HepG2 (cell line): ENCODE data around the gene FAM131C. TPM values are rescaled to one million over a fixed set of nuclear protein-coding genes. Genes with fewer than 3 reads are reported as not detected.
A peak's percentile ranks its signal among the peaks of the same experiment; 100 is the strongest.

ENCODE experiments used
- ATF7-NPFF ChIP-seq: sonication (generic); formaldehyde crosslinking; IDR thresholded peaks from 2 replicates; pipeline ENCODE4 v1.8.1; 2023; ENCODE audit warnings: mild to moderate bottlenecking, low read depth, missing genetic modification reagents, moderate library complexity
- RCOR2 ChIP-seq: IDR thresholded peaks from 2 replicates; pipeline ENCODE4 v1.6.1; 2016; ENCODE audit warnings: missing biosample characterization, missing genetic modification reagents
- SMAD3 ChIP-seq: sonication (generic); formaldehyde crosslinking; IDR thresholded peaks from 2 replicates; pipeline ENCODE4 v1.4.0; 2020; ENCODE audit warnings: missing genetic modification reagents
- ZNF224 ChIP-seq: sonication (generic); formaldehyde crosslinking; IDR thresholded peaks from 2 replicates; pipeline ENCODE4 v1.5.0; 2020; ENCODE audit warnings: mild to moderate bottlenecking, missing genetic modification reagents
- ZNF234 ChIP-seq: sonication (generic); formaldehyde crosslinking; conservative IDR thresholded peaks from 2 replicates; pipeline ENCODE4 v1.5.1; 2020; ENCODE audit warnings: mild to moderate bottlenecking, missing genetic modification reagents
- polyA plus RNA-seq, 8 experiments: library from polyadenylated mRNA; depleted of rRNA in 3 of 8; stranded (reverse) in 7 of 8; unstranded in 1 of 8; fragments of >200 nt; fragmentation: Illumina TruSeq in 4 of 8; extraction: Trizol in 4 of 8; gene quantifications; 2 replicates each; pipeline versions ENCODE4 v1.2.1 to v1.2.3, GENCODE V29; 2011 to 2016; ENCODE audit warnings: low read depth in 4 of 8, missing spikeins in 1 of 8, mixed read lengths in 1 of 8; ENCODE audit not compliant: insufficient read depth in 1 of 8
- total RNA-seq, 5 experiments: library from RNA; depleted of rRNA; stranded (reverse); fragments of >200 nt; fragmentation: Illumina TruSeq; extraction: Trizol; gene quantifications; 2 replicates each; pipeline ENCODE4 v1.2.3, GENCODE V29; 2016; ENCODE audit warnings: low read depth in 1 of 5
- TF ChIP-seq, protein P1 (sequence below): sonication (generic); formaldehyde crosslinking; IDR thresholded peaks from 2 replicates; pipeline ENCODE4 v1.5.0; 2020; ENCODE audit warnings: mild to moderate bottlenecking, missing genetic modification reagents, borderline replicate concordance
- TF ChIP-seq, protein P2 (sequence below): sonication (generic); formaldehyde crosslinking; IDR thresholded peaks from 2 replicates; pipeline ENCODE4 v1.4.0; 2020; ENCODE audit warnings: missing genetic modification reagents, borderline replicate concordance
- TF ChIP-seq, protein P3 (sequence below): sonication (generic); formaldehyde crosslinking; IDR thresholded peaks from 2 replicates; pipeline ENCODE4 v1.5.0; 2020; ENCODE audit warnings: mild to moderate bottlenecking, missing genetic modification reagents, borderline replicate concordance
- TF ChIP-seq, protein P4 (sequence below): sonication (generic); formaldehyde crosslinking; IDR thresholded peaks from 2 replicates; pipeline ENCODE4 v1.4.0; 2020; ENCODE audit warnings: missing genetic modification reagents

FAM131C gene
- total and polyA plus RNA-seq, 2 of the 13 experiments (the other 11 are each of a cell fraction or from before 2014, with no cell fraction given) = 0.07 TPM; not detected in 1

DNA sequence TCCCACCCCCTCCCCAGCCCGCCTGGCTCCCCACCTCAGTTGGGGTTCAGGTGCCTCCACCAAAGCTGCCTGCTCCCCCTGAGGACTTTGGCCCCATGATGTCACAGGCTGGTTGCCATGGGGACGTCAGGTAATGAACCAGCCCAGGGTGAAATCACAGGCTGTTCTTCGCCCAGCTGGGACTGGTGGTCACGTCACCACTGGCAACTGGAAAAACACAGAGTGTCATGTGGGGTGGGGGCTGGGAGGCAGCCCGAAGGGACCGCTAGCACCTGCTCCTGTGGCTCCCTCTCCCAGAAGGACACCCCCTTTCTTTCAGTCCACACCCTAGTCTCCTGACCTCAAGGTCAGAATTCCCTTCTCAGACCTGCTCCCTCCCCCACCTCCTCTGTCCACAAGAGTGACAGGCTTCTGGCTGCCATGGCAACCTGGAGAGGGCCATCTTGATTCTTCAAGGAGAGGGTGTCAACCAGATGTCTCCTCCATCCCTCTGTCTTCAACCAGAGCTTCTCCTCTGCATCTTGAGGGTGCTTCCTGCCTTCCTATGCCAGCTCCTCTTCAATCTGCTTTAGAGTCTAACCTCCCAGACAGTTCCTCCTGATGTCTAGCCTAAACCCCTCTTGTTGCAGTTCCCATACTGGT lies 6.2 kb downstream of the FAM131C start (continued):
- TF ChIP-seq, protein P1, sequence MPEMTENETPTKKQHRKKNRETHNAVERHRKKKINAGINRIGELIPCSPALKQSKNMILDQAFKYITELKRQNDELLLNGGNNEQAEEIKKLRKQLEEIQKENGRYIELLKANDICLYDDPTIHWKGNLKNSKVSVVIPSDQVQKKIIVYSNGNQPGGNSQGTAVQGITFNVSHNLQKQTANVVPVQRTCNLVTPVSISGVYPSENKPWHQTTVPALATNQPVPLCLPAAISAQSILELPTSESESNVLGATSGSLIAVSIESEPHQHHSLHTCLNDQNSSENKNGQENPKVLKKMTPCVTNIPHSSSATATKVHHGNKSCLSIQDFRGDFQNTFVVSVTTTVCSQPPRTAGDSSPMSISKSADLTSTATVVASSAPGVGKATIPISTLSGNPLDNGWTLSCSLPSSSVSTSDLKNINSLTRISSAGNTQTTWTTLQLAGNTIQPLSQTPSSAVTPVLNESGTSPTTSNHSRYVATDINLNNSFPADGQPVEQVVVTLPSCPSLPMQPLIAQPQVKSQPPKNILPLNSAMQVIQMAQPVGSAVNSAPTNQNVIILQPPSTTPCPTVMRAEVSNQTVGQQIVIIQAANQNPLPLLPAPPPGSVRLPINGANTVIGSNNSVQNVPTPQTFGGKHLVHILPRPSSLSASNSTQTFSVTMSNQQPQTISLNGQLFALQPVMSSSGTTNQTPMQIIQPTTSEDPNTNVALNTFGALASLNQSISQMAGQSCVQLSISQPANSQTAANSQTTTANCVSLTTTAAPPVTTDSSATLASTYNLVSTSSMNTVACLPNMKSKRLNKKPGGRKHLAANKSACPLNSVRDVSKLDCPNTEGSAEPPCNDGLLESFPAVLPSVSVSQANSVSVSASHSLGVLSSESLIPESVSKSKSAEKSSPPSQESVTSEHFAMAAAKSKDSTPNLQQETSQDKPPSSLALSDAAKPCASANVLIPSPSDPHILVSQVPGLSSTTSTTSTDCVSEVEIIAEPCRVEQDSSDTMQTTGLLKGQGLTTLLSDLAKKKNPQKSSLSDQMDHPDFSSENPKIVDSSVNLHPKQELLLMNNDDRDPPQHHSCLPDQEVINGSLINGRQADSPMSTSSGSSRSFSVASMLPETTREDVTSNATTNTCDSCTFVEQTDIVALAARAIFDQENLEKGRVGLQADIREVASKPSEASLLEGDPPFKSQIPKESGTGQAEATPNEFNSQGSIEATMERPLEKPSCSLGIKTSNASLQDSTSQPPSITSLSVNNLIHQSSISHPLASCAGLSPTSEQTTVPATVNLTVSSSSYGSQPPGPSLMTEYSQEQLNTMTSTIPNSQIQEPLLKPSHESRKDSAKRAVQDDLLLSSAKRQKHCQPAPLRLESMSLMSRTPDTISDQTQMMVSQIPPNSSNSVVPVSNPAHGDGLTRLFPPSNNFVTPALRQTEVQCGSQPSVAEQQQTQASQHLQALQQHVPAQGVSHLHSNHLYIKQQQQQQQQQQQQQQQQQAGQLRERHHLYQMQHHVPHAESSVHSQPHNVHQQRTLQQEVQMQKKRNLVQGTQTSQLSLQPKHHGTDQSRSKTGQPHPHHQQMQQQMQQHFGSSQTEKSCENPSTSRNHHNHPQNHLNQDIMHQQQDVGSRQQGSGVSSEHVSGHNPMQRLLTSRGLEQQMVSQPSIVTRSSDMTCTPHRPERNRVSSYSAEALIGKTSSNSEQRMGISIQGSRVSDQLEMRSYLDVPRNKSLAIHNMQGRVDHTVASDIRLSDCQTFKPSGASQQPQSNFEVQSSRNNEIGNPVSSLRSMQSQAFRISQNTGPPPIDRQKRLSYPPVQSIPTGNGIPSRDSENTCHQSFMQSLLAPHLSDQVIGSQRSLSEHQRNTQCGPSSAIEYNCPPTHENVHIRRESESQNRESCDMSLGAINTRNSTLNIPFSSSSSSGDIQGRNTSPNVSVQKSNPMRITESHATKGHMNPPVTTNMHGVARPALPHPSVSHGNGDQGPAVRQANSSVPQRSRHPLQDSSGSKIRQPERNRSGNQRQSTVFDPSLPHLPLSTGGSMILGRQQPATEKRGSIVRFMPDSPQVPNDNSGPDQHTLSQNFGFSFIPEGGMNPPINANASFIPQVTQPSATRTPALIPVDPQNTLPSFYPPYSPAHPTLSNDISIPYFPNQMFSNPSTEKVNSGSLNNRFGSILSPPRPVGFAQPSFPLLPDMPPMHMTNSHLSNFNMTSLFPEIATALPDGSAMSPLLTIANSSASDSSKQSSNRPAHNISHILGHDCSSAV (CRISPR knock-in tag) = no peak
- TF ChIP-seq ZNF234 (CRISPR knock-in tag) (no peak), SMAD3 (CRISPR knock-in tag) (no peak), ATF7-NPFF (CRISPR knock-in tag) (no peak), ZNF224 (CRISPR knock-in tag) (no peak), RCOR2 (peak; percentile 26; the same call in 1 of the 2 replicates)
- TF ChIP-seq, protein P2, sequence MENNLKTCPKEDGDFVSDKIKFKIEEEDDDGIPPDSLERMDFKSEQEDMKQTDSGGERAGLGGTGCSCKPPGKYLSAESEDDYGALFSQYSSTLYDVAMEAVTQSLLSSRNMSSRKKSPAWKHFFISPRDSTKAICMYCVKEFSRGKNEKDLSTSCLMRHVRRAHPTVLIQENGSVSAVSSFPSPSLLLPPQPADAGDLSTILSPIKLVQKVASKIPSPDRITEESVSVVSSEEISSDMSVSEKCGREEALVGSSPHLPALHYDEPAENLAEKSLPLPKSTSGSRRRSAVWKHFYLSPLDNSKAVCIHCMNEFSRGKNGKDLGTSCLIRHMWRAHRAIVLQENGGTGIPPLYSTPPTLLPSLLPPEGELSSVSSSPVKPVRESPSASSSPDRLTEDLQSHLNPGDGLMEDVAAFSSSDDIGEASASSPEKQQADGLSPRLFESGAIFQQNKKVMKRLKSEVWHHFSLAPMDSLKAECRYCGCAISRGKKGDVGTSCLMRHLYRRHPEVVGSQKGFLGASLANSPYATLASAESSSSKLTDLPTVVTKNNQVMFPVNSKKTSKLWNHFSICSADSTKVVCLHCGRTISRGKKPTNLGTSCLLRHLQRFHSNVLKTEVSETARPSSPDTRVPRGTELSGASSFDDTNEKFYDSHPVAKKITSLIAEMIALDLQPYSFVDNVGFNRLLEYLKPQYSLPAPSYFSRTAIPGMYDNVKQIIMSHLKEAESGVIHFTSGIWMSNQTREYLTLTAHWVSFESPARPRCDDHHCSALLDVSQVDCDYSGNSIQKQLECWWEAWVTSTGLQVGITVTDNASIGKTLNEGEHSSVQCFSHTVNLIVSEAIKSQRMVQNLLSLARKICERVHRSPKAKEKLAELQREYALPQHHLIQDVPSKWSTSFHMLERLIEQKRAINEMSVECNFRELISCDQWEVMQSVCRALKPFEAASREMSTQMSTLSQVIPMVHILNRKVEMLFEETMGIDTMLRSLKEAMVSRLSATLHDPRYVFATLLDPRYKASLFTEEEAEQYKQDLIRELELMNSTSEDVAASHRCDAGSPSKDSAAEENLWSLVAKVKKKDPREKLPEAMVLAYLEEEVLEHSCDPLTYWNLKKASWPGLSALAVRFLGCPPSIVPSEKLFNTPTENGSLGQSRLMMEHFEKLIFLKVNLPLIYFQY = no peak
- TF ChIP-seq, protein P3, sequence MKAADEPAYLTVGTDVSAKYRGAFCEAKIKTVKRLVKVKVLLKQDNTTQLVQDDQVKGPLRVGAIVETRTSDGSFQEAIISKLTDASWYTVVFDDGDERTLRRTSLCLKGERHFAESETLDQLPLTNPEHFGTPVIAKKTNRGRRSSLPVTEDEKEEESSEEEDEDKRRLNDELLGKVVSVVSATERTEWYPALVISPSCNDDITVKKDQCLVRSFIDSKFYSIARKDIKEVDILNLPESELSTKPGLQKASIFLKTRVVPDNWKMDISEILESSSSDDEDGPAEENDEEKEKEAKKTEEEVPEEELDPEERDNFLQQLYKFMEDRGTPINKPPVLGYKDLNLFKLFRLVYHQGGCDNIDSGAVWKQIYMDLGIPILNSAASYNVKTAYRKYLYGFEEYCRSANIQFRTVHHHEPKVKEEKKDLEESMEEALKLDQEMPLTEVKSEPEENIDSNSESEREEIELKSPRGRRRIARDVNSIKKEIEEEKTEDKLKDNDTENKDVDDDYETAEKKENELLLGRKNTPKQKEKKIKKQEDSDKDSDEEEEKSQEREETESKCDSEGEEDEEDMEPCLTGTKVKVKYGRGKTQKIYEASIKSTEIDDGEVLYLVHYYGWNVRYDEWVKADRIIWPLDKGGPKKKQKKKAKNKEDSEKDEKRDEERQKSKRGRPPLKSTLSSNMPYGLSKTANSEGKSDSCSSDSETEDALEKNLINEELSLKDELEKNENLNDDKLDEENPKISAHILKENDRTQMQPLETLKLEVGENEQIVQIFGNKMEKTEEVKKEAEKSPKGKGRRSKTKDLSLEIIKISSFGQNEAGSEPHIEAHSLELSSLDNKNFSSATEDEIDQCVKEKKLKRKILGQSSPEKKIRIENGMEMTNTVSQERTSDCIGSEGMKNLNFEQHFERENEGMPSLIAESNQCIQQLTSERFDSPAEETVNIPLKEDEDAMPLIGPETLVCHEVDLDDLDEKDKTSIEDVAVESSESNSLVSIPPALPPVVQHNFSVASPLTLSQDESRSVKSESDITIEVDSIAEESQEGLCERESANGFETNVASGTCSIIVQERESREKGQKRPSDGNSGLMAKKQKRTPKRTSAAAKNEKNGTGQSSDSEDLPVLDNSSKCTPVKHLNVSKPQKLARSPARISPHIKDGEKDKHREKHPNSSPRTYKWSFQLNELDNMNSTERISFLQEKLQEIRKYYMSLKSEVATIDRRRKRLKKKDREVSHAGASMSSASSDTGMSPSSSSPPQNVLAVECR = 0 out of 2 replicates have a peak, but pooled peaks have one; percentile 36
- TF ChIP-seq, protein P4, sequence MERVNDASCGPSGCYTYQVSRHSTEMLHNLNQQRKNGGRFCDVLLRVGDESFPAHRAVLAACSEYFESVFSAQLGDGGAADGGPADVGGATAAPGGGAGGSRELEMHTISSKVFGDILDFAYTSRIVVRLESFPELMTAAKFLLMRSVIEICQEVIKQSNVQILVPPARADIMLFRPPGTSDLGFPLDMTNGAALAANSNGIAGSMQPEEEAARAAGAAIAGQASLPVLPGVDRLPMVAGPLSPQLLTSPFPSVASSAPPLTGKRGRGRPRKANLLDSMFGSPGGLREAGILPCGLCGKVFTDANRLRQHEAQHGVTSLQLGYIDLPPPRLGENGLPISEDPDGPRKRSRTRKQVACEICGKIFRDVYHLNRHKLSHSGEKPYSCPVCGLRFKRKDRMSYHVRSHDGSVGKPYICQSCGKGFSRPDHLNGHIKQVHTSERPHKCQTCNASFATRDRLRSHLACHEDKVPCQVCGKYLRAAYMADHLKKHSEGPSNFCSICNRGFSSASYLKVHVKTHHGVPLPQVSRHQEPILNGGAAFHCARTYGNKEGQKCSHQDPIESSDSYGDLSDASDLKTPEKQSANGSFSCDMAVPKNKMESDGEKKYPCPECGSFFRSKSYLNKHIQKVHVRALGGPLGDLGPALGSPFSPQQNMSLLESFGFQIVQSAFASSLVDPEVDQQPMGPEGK (CRISPR knock-in tag) = 0 out of 2 replicates have a peak, but pooled peaks have one; percentile 6
